Activated CD4-positive, alpha-beta T cell treated with anti-CD3 and anti-CD28 coated beads, Interleukin-2, amount 50 U/mL, for 16 hours (primary cell): Measurements from ENCODE around the gene MICALL2.
A peak's percentile ranks its signal among the peaks of the same experiment; 100 is the strongest.
"Not testable (repeated sequence)": the region's sequence is repeated elsewhere in the genome, so short reads cannot be mapped to it uniquely, and the experiment has no call there.

Experiments used
- DNase-seq: peaks from one replicate; pipeline ENCODE4 v3.0.0-alpha.2; 2020

The MICALL2 gene

GRCh38 chr7:1447112-1447511 lies 12.2 kb downstream of the MICALL2 start:
- DNase-seq: no peak

GRCh38 chr7:1446620-1447032 lies 12.6 kb downstream of the MICALL2 start:
- no peak for DNase-seq

- not testable (repeated sequence) for DNase-seq
Measured at GRCh38 chr7:1446026-1446425, 13.2 kb downstream of the MICALL2 start.

GRCh38 chr7:1445341-1445740 lies 13.9 kb downstream of the MICALL2 start:
- DNase-seq: no peak

- no peak for DNase-seq
Measured at GRCh38 chr7:1444925-1445322, 14.3 kb downstream of the MICALL2 start.

GRCh38 chr7:1444214-1444924 lies 14.9 kb downstream of the MICALL2 start:
- no peak for DNase-seq

- DNase-seq: not testable (repeated sequence)
Measured at GRCh38 chr7:1443587-1444200, 15.6 kb downstream of the MICALL2 start.

GRCh38 chr7:1442355-1443124 lies 16.7 kb downstream of the MICALL2 start:
- DNase-seq: no peak

GRCh38 chr7:1441615-1442354 lies 17.5 kb downstream of the MICALL2 start:
- no peak for DNase-seq

GRCh38 chr7:1440620-1441019 lies 18.6 kb downstream of the MICALL2 start:
- no peak for DNase-seq

GRCh38 chr7:1439373-1440363 lies 19.6 kb downstream of the MICALL2 start:
- DNase-seq: no peak

- DNase-seq: no peak
Measured at GRCh38 chr7:1438821-1439220, 20.4 kb downstream of the MICALL2 start.

GRCh38 chr7:1438208-1438607 lies 21.1 kb downstream of the MICALL2 start:
- no peak for DNase-seq

- no peak for DNase-seq
Measured at GRCh38 chr7:1437155-1437880, 22.0 kb downstream of the MICALL2 start.

GRCh38 chr7:1436608-1437007 lies 22.7 kb downstream of the MICALL2 start:
- DNase-seq: no peak

- DNase-seq: no peak
Measured at GRCh38 chr7:1434891-1435670, 24.2 kb downstream of the MICALL2 start.

- DNase-seq: no peak
Measured at GRCh38 chr7:1434165-1434718, 25.0 kb downstream of the MICALL2 start.

GRCh38 chr7:1433128-1433920 lies 25.9 kb downstream of the MICALL2 start:
- DNase-seq: no peak

- DNase-seq: peak; percentile 73
Measured at GRCh38 chr7:1432411-1433082, 26.7 kb downstream of the MICALL2 start.
